Activated CD4-positive, alpha-beta T cell treated with anti-CD3 and anti-CD28 coated beads, Interleukin-10, Interleukin-2, amounts not matched to agents 100 ng/mL and 50 ng/mL, durations not matched to agents 16 hours and 8 hours (primary cell): ENCODE results near the gene AKAP13.

ENCODE experiments used
- DNase-seq: peaks from one replicate; pipeline ENCODE4 v3.0.0-alpha.2; 2020

AKAP13 gene

DNA sequence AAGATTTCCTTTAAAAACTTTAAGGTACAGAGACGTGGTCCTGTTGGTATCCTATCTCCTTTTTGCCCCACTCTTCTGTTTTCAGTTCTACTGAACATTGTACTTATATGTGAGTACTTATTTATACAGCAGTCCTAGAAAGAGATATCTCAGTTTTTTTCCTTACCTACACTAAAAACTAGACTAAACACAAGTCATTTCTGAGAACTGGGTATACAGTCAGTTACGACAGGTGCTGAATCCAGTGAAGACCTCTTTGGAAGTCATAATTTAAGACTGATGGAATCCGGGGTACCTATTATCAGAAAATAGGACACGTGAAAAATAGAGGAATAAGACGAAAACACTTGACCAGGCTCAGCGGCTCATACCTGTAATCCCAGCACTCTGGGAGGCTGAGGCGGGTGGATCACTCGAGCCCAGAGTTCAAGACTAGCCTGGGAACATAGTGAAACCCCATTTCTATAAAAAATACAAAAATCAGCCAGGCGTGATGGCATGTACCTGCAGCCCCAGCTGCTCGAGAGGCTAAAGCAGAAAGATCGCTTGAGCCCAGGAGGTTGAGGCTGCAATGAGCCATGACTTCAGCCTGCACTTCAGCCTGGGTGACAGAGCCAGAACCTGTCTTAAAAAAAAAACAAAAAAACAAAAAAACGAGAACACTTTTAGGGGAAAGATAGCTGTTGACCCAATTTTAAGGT, 338.0 kb downstream of the AKAP13 start:
- DNase-seq, result no peak

DNA sequence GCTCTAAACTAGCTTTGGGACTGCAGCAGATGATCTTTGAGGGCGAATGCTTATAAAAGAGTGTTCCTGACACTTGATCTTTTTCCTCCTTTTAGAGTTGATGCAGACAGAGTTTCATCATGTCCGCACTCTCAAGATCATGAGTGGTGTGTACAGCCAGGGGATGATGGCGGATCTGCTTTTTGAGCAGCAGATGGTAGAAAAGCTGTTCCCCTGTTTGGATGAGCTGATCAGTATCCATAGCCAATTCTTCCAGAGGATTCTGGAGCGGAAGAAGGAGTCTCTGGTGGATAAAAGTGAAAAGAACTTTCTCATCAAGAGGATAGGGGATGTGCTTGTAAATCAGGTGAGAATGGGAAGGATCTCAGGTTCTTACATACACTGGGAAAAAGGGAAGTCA, 338.6 kb downstream of the AKAP13 start:
- DNase-seq, result no peak

GRCh38 chr15:85722374-85723152, 342.2 kb downstream of the AKAP13 start:
- DNase-seq, result no peak

DNA sequence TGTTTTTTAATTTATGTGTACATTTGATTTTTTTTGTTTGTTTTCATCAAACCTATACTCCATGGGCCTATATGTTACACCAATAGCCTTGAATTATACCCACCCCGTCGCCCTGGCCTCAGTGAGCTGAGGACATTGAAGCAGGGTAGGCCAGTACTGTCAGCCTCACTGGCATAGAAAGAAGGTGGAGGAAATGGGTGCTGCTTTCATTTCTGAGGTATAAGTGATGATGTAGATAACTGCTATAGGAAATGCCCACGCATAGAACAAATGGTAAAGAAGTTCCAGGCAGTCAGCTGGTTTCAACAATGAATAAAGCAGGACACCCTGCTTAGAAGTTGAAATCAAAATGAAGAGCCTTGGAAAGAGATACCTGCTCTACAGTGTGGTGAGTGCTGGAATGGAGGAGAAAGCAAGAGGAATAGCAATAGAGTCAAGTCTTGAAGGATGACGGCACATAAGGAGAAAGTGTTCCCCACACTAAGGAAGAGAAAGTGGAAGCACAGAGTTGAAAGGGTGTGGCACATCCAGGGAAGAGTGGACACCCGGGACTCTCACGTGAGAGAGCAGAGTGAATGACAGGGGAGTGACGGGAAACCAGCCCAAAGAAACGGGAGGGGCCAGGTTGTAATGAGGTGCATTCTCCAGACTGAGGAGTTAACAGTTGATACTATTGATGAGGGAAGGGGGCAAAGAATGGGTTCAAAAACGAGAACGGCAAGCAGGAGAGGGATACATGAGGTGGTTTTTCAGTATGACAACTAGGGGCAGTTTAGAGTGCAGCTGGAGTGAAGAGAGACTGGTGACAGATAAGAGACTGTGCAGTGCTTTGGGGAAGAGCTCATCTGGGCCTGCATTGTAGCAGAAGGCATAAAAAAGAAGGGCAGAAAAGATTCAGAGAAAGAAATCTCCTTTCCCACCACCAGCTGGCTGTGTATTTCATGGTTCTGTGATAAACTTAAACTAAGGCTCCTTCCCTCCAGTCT, 343.9 kb downstream of the AKAP13 start:
- peak; percentile 52 for DNase-seq

DNA sequence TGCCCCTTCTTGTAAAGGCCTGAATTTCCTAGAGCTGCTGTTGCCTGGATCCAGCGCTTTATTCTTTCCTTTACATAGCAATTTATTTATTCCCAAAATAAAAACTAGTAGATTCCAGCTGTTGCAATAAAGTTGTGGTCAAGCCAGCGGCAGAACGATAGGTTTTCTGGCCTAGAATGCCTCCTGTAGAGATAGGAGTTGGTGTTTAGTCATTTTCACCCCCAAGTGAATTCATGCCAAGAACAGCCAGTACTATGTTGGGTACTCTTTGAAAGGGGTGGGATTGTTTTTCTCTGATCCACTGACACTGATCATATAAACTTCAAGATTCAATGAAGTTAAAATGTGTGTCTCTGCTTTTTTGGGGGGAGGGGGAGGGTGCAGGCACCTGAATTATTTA, 344.6 kb downstream of the AKAP13 start:
- DNase-seq, result no peak

DNA sequence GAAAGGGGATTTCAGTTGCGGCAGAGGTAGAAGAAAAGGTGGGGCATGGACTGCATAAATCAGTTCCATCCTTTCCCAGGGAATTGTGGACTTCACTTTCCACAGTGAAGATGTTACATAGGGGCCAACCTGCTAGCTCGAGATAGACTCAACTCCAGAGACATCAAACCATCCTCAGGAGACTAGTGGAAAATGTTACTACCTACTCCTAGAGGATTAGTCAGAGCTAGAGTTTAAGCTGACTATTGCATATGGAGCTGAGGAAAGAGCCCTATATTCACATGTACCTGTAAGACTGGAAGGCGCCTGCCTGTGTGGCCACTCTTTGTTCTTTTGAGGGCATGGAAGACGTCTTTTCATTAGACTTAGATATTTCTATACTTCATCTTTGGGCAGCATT, 345.2 kb downstream of the AKAP13 start:
- DNase-seq, result peak; percentile 28

GRCh38 chr15:85726454-85726853, 346.1 kb downstream of the AKAP13 start:
- DNase-seq, result no peak

DNA sequence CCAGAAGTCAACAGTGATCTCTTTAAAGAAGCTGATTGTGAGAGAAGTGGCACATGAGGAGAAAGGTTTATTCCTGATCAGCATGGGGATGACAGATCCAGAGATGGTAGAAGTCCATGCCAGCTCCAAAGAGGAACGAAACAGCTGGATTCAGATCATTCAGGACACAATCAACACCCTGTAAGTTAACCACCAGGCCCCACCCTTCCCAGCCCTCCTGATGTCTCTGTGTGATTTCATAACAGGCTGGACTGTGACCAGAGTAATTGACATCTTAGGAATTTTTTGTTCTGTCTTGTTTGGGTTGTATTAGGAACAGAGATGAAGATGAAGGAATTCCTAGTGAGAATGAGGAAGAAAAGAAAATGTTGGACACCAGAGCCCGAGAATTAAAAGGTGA, 346.7 kb downstream of the AKAP13 start:
- DNase-seq, result no peak

- DNase-seq, result peak; percentile 77
These were observed 349.8 kb downstream of the AKAP13 start for GRCh38 chr15:85730001-85730820.

DNA sequence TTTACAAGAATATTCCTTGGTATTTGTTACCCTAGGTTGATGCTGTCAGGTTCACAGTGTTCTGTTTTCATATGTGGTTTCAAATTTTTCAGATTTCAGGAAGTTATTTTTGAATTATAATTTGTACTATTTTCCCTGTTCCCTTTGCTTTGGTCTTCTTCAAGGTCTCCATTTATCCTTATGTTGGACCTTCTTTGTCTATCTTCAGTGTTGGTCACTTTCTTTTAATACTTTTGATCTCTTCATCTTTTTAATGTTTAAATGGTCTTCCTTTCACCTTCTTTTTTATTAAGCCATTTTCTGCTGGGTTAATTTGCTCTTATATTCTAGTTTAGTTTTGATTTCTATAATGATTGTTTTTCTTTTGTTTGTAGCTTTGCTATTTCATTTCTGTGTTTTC, 353.0 kb downstream of the AKAP13 start:
- no peak for DNase-seq

DNA sequence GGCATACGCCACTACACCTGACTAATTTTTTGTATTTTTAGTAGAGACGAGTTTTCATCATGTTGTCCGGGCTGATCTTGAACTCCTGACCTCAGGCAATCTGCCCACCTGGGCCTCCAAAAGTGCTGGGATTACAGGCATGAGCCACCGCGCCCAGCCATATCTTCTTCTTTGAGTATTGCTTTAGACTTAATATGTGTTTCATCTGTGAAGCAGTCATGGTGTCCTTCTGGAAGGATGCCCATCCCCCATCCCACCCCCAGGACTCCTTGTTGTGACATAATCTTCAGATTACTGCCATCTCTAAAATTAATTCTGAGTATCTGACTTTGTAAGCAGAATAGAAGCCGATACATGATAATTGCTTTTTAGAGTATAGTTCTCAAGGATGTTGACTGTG, 356.7 kb downstream of the AKAP13 start:
- DNase-seq, result no peak

DNA sequence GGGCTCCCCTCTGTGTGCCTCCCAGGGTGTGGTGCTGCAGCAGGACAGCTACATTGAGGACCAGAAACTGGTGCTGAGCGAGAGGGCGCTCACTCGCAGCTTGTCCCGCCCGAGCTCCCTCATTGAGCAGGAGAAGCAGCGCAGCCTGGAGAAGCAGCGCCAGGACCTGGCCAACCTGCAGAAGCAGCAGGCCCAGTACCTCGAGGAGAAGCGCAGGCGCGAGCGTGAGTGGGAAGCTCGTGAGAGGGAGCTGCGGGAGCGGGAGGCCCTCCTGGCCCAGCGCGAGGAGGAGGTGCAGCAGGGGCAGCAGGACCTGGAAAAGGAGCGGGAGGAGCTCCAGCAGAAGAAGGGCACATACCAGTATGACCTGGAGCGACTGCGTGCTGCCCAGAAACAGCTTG, 360.6 kb downstream of the AKAP13 start:
- DNase-seq, result no peak

DNA sequence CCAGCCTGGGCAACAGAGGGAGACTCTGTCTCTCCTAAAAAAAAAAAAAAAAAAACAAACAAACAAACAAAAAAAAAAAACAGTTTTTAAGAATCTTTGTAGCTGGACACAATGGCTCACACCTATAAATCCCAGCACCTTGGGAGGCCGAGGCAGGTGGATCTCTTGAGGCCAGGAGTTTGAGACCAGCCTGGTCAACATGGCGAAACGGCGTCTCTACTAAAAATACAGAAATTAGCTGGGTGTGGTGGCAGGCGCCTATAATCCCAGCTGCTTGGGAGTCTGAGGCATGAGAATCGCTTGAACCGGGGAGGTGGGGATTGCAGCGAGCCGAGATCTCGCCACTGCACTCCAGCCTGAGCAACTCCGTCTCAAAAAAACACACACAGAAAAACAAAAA, 361.3 kb downstream of the AKAP13 start:
- no peak for DNase-seq

DNA sequence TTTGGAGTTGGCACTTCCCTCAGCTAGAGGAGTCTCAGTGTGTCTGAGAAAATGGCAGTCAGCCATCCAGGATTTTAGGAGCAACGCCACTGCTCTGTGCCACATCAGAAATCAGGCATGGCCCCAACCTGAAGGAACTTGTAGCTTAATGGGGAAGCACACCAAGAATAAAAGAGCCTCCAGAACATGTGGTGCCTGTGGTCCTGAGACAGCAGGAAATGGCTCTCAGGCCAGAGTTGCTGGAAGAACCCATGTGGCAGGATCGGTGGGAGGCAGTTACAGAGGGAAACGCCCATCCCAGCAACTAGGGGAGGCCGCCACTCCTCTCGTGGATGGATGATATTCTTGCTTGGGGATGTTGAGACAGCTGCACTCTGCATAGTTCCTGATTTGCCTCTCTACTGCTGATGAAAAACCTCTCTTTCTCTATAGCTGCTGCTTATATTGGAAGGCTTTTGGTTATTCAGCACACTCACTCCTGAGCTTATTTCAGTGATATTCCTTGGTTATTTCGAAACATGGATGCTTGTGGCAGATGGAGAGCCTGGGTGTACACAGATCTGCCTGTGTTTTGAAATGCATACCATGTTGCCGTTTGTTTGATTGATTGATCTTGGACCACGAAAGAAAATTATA, 361.9 kb downstream of the AKAP13 start:
- DNase-seq, result no peak

GRCh38 chr15:85743392-85744055, 363.1 kb downstream of the AKAP13 start:
- DNase-seq, result no peak

DNA sequence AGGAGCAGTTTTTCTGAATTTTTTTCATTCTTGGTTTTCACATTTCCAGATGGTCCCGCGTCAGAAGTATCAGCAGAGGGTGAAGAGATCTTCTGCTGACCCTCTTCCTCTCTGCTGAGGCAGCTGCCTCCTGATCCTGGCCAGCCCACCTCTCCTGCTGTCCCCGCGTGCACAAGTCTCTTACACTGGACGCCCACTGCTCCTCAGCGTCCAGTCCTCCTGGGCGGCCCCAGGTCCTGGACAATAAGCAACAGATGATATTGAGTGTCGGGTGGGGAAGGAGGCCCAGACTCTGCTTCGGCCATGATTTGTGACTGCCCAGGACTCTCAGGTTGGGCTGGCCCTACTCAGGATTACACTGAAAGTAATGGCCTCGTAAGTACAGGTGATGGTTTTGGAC, 364.2 kb downstream of the AKAP13 start:
- DNase-seq, result no peak

- DNase-seq, result no peak
These were observed 364.6 kb downstream of the AKAP13 start for GRCh38 chr15:85745023-85745422.

- DNase-seq, result no peak
These were observed 365.2 kb downstream of the AKAP13 start for GRCh38 chr15:85745525-85746150.

- no peak for DNase-seq
These were observed 366.2 kb downstream of the AKAP13 start for GRCh38 chr15:85746641-85747040.

DNA sequence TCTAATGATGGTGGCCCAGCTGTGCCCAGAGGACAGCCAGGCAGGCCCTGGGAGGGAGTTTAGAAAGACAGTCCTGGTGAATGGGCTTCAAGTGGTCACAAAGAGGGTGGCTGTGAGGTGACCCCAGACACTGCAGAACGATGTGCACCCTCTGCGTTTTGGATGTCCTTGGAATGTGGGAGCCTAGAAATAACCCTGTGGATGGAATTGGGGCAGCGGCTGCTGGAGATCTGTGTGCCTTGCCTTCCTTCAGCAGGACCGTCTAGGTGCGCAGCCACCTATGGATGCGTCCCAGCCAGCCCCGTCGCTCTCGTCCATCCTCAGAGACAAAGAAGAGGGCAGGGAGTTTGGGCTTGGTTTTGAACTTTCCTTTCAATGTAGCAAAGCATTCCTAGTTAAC, 367.8 kb downstream of the AKAP13 start:
- DNase-seq, result no peak

DNA sequence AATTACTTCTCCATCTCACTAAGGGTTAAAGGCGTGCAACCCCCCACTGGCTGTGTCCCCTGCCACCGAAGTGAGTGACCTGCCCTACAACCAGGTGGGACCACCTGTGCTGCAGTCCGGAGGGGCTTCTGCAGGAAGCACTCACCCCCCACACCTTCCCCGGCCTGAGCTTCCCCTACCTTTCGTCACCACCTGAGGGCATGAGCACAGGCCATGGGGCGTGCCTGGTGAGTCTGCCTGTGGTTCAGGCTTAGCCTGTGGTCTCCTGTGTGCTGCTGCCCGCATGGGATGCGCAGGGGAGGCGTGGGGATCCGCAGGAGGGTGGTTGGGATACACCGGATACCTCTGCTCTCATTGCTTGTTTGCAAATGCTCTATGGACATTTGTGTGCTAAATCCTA, 368.3 kb downstream of the AKAP13 start:
- DNase-seq, result no peak
